HG03139 (cell line): ENCODE data around the gene ATAD5.
A peak's percentile ranks its signal among the peaks of the same experiment; 100 is the strongest.
"Not testable (repeated sequence)": the region's sequence is repeated elsewhere in the genome, so short reads cannot be mapped to it uniquely, and the experiment has no call there.

Experiments used
- ATAC-seq: cut with Tn5 transposase; IDR thresholded peaks from one replicate; pipeline ENCODE4 v1.9.1; 2021; ENCODE audit not compliant: unreplicated experiment

Gene ATAD5

GRCh38 chr17:30831663-30832437 is at the start of gene ATAD5:
TSS of gene ATAD5 (plus strand) at chr17:30831966. CDS start at chr17:30832348, 382 bp downstream.
- peak; percentile 71 for ATAC-seq

GRCh38 chr17:30782206-30782605 is 49.6 kb upstream of the ATAD5 start:
- ATAC-seq: no peak

- no peak for ATAC-seq
Measured at GRCh38 chr17:30788918-30789317, 42.8 kb upstream of the ATAD5 start.

- ATAC-seq: no peak
Measured at GRCh38 chr17:30790279-30790678, 41.5 kb upstream of the ATAD5 start.

GRCh38 chr17:30793282-30793977 is 38.3 kb upstream of the ATAD5 start:
- no peak for ATAC-seq

GRCh38 chr17:30794372-30794771 is 37.4 kb upstream of the ATAD5 start:
- no peak for ATAC-seq

GRCh38 chr17:30796016-30796415 is 35.8 kb upstream of the ATAD5 start:
- ATAC-seq: no peak

GRCh38 chr17:30801671-30802070 is 30.1 kb upstream of the ATAD5 start:
- ATAC-seq: no peak

- ATAC-seq: no peak
Measured at GRCh38 chr17:30805944-30806456, 25.8 kb upstream of the ATAD5 start.

- ATAC-seq: no peak
Measured at GRCh38 chr17:30807896-30808295, 23.9 kb upstream of the ATAD5 start.

- peak; percentile 79 for ATAC-seq
Measured at GRCh38 chr17:30808785-30809286, 22.9 kb upstream of the ATAD5 start.

- no peak for ATAC-seq
Measured at GRCh38 chr17:30809867-30810266, 21.9 kb upstream of the ATAD5 start.

- ATAC-seq: no peak
Measured at GRCh38 chr17:30812218-30813177, 19.3 kb upstream of the ATAD5 start.

GRCh38 chr17:30814236-30814635 is 17.5 kb upstream of the ATAD5 start:
- ATAC-seq: not testable (repeated sequence)

GRCh38 chr17:30814860-30815259 is 16.9 kb upstream of the ATAD5 start:
- not testable (repeated sequence) for ATAC-seq

GRCh38 chr17:30816165-30816564 is 15.6 kb upstream of the ATAD5 start:
- ATAC-seq: no peak

- ATAC-seq: no peak
Measured at GRCh38 chr17:30819971-30820705, 11.6 kb upstream of the ATAD5 start.

- ATAC-seq: no peak
Measured at GRCh38 chr17:30821871-30822723, 9.7 kb upstream of the ATAD5 start.

- ATAC-seq: not testable (repeated sequence)
Measured at GRCh38 chr17:30822919-30823318, 8.8 kb upstream of the ATAD5 start.
